HEK293T (cell line): Measurements from ENCODE around the gene HS3ST3A1.

ENCODE experiments used
- CTCF ChIA-PET: fragments of 350-600 bp; formaldehyde crosslinking; extraction: SDS; loops from one replicate; lab custom pipeline; 2021; ENCODE audit warnings: antibody characterized with exemption, inconsistent platforms; lab: Yijun Ruan, JAX
- POLR2A ChIA-PET: fragments of 350-600 bp; formaldehyde crosslinking; extraction: SDS; loops from one replicate; lab custom pipeline; 2020; ENCODE audit warnings: antibody characterized with exemption, inconsistent platforms; lab: Yijun Ruan, JAX
- DNase-seq: peaks from one replicate; pipeline ENCODE4 v3.0.0; 2012; ENCODE audit warnings: mixed read lengths; ENCODE audit errors: extremely low spot score
- ARNT ChIP-seq: fragments of 450-650 bp; IDR thresholded peaks from 2 replicates; pipeline ENCODE4 v1.6.1; 2017; ENCODE audit warnings: mild to moderate bottlenecking
- BHLHE40 ChIP-seq: fragments of 450-650 bp; IDR thresholded peaks from 2 replicates; pipeline ENCODE4 v1.6.1; 2016; ENCODE audit warnings: mild to moderate bottlenecking, moderate library complexity, borderline replicate concordance
- CTBP1 ChIP-seq: fragments of 450-650 bp; IDR thresholded peaks from 2 replicates; pipeline ENCODE4 v1.6.1; 2016; ENCODE audit warnings: borderline replicate concordance
- ELF4 ChIP-seq: fragments of 450-650 bp; IDR thresholded peaks from 2 replicates; pipeline ENCODE4 v1.6.1; 2017; ENCODE audit warnings: antibody characterized with exemption
- FOXA1 ChIP-seq: fragments of 450-650 bp; IDR thresholded peaks from 2 replicates; pipeline ENCODE4 v1.6.1; 2016; ENCODE audit warnings: mild to moderate bottlenecking
- FOXK2 ChIP-seq: fragments of 450-650 bp; IDR thresholded peaks from 2 replicates; pipeline ENCODE4 v1.6.1; 2016; ENCODE audit warnings: mild to moderate bottlenecking
- FOXM1 ChIP-seq: fragments of 450-650 bp; IDR thresholded peaks from 2 replicates; pipeline ENCODE4 v1.6.1; 2017; ENCODE audit warnings: mild to moderate bottlenecking, borderline replicate concordance
- HDGF ChIP-seq: fragments of 450-650 bp; IDR thresholded peaks from 2 replicates; pipeline ENCODE4 v1.6.1; 2017; ENCODE audit warnings: antibody characterized with exemption, borderline replicate concordance
- L3MBTL2 ChIP-seq: fragments of 450-650 bp; conservative IDR thresholded peaks from 2 replicates; pipeline ENCODE4 v1.6.1; 2016; ENCODE audit warnings: mild to moderate bottlenecking
- LEF1 ChIP-seq: fragments of 450-650 bp; IDR thresholded peaks from 2 replicates; pipeline ENCODE4 v1.6.1; 2017; ENCODE audit warnings: mild to moderate bottlenecking, borderline replicate concordance
- NFRKB ChIP-seq: fragments of 450-650 bp; IDR thresholded peaks from 2 replicates; pipeline ENCODE4 v1.6.1; 2016; ENCODE audit warnings: mild to moderate bottlenecking, moderate library complexity
- PKNOX1 ChIP-seq: fragments of 450-650 bp; IDR thresholded peaks from 2 replicates; pipeline ENCODE4 v1.6.1; 2016
- SP1 ChIP-seq: fragments of 450-650 bp; IDR thresholded peaks from 2 replicates; pipeline ENCODE4 v1.6.1; 2017
- SUZ12 ChIP-seq: fragments of 450-650 bp; IDR thresholded peaks from 2 replicates; pipeline ENCODE4 v1.6.1; 2016; ENCODE audit warnings: mild to moderate bottlenecking
- TARDBP ChIP-seq: fragments of 450-650 bp; IDR thresholded peaks from 2 replicates; pipeline ENCODE4 v1.6.1; 2016
- ZNF384 ChIP-seq: fragments of 450-650 bp; IDR thresholded peaks from 2 replicates; pipeline ENCODE4 v1.6.1; 2016

The HS3ST3A1 gene

GRCh38 chr17:13643180-13643579 lies 41.5 kb upstream of the HS3ST3A1 start:
- TF ChIP-seq ZNF384 (no peak), LEF1 (no peak), FOXA1 (no peak), TARDBP (no peak), FOXK2 (no peak), HDGF (no peak), ELF4 (no peak), ARNT (no peak), SP1 (no peak), SUZ12 (no peak), BHLHE40 (no peak), CTBP1 (no peak), NFRKB (no peak), FOXM1 (no peak), L3MBTL2 (no peak), PKNOX1 (no peak)
- DNase-seq = no peak
- ChIA-PET CTCF (no interaction called here), POLR2A (no interaction called here)

- DNase-seq = no peak
- CTCF ChIA-PET = no interaction called here
- POLR2A ChIA-PET = no interaction called here
- TF ChIP-seq SP1 (no peak), L3MBTL2 (no peak), TARDBP (no peak), ARNT (no peak), PKNOX1 (no peak), HDGF (no peak), NFRKB (no peak), CTBP1 (no peak), BHLHE40 (no peak), FOXK2 (no peak), FOXA1 (no peak)
These were observed 40.5 kb upstream of the HS3ST3A1 start for GRCh38 chr17:13642188-13642587.

- POLR2A ChIA-PET = no interaction called here
- DNase-seq = no peak
- no peak for TF ChIP-seq SUZ12
- TF ChIP-seq ZNF384 = no peak
- no peak for TF ChIP-seq L3MBTL2
- TF ChIP-seq ELF4 = no peak
- TF ChIP-seq FOXM1 = no peak
- no peak for TF ChIP-seq NFRKB
- TF ChIP-seq TARDBP = no peak
- no peak for TF ChIP-seq FOXA1
- no peak for TF ChIP-seq BHLHE40
- TF ChIP-seq ARNT = no peak
- TF ChIP-seq PKNOX1 = no peak
- no peak for TF ChIP-seq FOXK2
- TF ChIP-seq SP1 = no peak
- no peak for TF ChIP-seq HDGF
- no peak for TF ChIP-seq CTBP1
- no peak for TF ChIP-seq LEF1
- CTCF ChIA-PET = no interaction called here
These were observed 38.8 kb upstream of the HS3ST3A1 start for GRCh38 chr17:13640551-13640950.

- DNase-seq = no peak
- TF ChIP-seq FOXK2 = no peak
- no peak for TF ChIP-seq FOXA1
- no peak for TF ChIP-seq ARNT
- no peak for TF ChIP-seq LEF1
- no peak for TF ChIP-seq PKNOX1
- TF ChIP-seq ELF4 = no peak
- no peak for TF ChIP-seq SUZ12
- no peak for TF ChIP-seq CTBP1
- TF ChIP-seq TARDBP = no peak
- TF ChIP-seq NFRKB = no peak
- CTCF ChIA-PET = no interaction called here
- POLR2A ChIA-PET = no interaction called here
These were observed 37.2 kb upstream of the HS3ST3A1 start for GRCh38 chr17:13638855-13639458.

GRCh38 chr17:13636951-13637350 lies 35.2 kb upstream of the HS3ST3A1 start:
- no peak for TF ChIP-seq FOXA1
- no peak for TF ChIP-seq PKNOX1
- TF ChIP-seq HDGF = no peak
- no peak for TF ChIP-seq L3MBTL2
- no peak for TF ChIP-seq FOXK2
- CTCF ChIA-PET = no interaction called here
- POLR2A ChIA-PET = no interaction called here
- no peak for DNase-seq
